ENCODE results near the gene FIBP. TPM values are rescaled to one million over a fixed set of nuclear protein-coding genes. Genes with fewer than 3 reads are reported as not detected.
A peak's percentile ranks its signal among the peaks of the same experiment; 100 is the strongest.

FIBP gene
- total RNA-seq, 2 donors from 2014 or later = 81.0 to 92.0 TPM

GRCh38 chr11:65884716-65885092, 3.6 kb downstream of the FIBP start:
- Mint-ChIP-seq H3K36me3 (ENCODE audit: low read depth) (peaks cover 44% of the 10 kb centered on the region), H3K4me1 (peaks cover 23% of the 10 kb centered on the region), H3K27ac (no peak overlapping the region), H3K27me3 (ENCODE audit: insufficient read depth) (peaks cover 8% of the 10 kb centered on the region), H3K9me3 (no peaks in the 10 kb centered on the region), H3K4me3 (no peak overlapping the region)
- Histone ChIP-seq H3K36me3 (ENCODE audit: control insufficient read depth, insufficient read depth, low read length) (peaks cover 39% of the 10 kb centered on the region), H3K9me3 (ENCODE audit: control insufficient read depth, low read length) (no peaks in the 10 kb centered on the region), H3K27ac (ENCODE audit: low read depth, low read length) (no peak overlapping the region), H3K4me1 (ENCODE audit: control insufficient read depth, insufficient read depth, low read length) (no peaks in the 10 kb centered on the region), H3K4me3 (ENCODE audit: low read length) (no peak overlapping the region), H3K9ac (ENCODE audit: extremely low read depth, low read length, poor library complexity, severe bottlenecking) (no peak overlapping the region), H3K27me3 (ENCODE audit: control insufficient read depth, insufficient read depth, low read length, poor library complexity, severe bottlenecking) (no peaks in the 10 kb centered on the region)
- DNase-seq = peak; percentile 94
- peak; percentile 100 for TF ChIP-seq CTCF (conservative IDR thresholded peaks at IDR 0.05)
- WGBS, 2 experiments (ENCODE audit: insufficient coverage in 1 of 2, insufficient read length in 1 of 2) = 38% methylated on average over 9 of the region's 9 CpGs; no CpG with 5 or more reads in 1 of the 2 experiments

- no peak overlapping the region for H3K9ac ChIP-seq (ENCODE audit: extremely low read depth, low read length, poor library complexity, severe bottlenecking)
- no peak overlapping the region for H3K4me3 Mint-ChIP-seq
- no peaks in the 10 kb centered on the region for H3K4me1 ChIP-seq (ENCODE audit: control insufficient read depth, insufficient read depth, low read length)
- H3K27me3 ChIP-seq (ENCODE audit: control insufficient read depth, insufficient read depth, low read length, poor library complexity, severe bottlenecking) = no peaks in the 10 kb centered on the region
- no peak overlapping the region for H3K4me3 ChIP-seq (ENCODE audit: low read length)
- peaks cover 44% of the 10 kb centered on the region for H3K36me3 Mint-ChIP-seq (ENCODE audit: low read depth)
- H3K9me3 ChIP-seq (ENCODE audit: control insufficient read depth, low read length) = no peaks in the 10 kb centered on the region
- H3K27ac ChIP-seq (ENCODE audit: low read depth, low read length) = no peak overlapping the region
- H3K9me3 Mint-ChIP-seq = no peaks in the 10 kb centered on the region
- peaks cover 39% of the 10 kb centered on the region for H3K36me3 ChIP-seq (ENCODE audit: control insufficient read depth, insufficient read depth, low read length)
- no peak overlapping the region for H3K27ac Mint-ChIP-seq
- H3K27me3 Mint-ChIP-seq (ENCODE audit: insufficient read depth) = peaks cover 1% of the 10 kb centered on the region
- TF ChIP-seq CTCF (conservative IDR thresholded peaks at IDR 0.05) = no peak
- peaks cover 18% of the 10 kb centered on the region for H3K4me1 Mint-ChIP-seq
- no peak for DNase-seq
- 91 to 94% methylated on average over 28 of the region's 28 CpGs for WGBS, 2 experiments (ENCODE audit: insufficient coverage in 1 of 2, insufficient read length in 1 of 2)
These were observed 4.2 kb downstream of the FIBP start for GRCh38 chr11:65883786-65884715.

- peaks cover 39% of the 10 kb centered on the region for H3K36me3 ChIP-seq (ENCODE audit: control insufficient read depth, insufficient read depth, low read length)
- H3K27ac ChIP-seq (ENCODE audit: low read depth, low read length) = no peak overlapping the region
- Mint-ChIP-seq H3K36me3 (ENCODE audit: low read depth) (peaks cover 44% of the 10 kb centered on the region), H3K9me3 (no peaks in the 10 kb centered on the region), H3K4me3 (no peak overlapping the region), H3K27me3 (ENCODE audit: insufficient read depth) (peaks cover 2% of the 10 kb centered on the region), H3K4me1 (peaks cover 15% of the 10 kb centered on the region), H3K27ac (no peak overlapping the region)
- no peak overlapping the region for H3K4me3 ChIP-seq (ENCODE audit: low read length)
- H3K9ac ChIP-seq (ENCODE audit: extremely low read depth, low read length, poor library complexity, severe bottlenecking) = no peak overlapping the region
- no peak for DNase-seq
- H3K9me3 ChIP-seq (ENCODE audit: control insufficient read depth, low read length) = no peaks in the 10 kb centered on the region
- no peak for TF ChIP-seq CTCF (conservative IDR thresholded peaks at IDR 0.05)
- 95 to 100% methylated on average over 8 to 13 of the region's 13 CpGs for WGBS, 2 experiments (ENCODE audit: insufficient coverage in 1 of 2, insufficient read length in 1 of 2)
- H3K27me3 ChIP-seq (ENCODE audit: control insufficient read depth, insufficient read depth, low read length, poor library complexity, severe bottlenecking) = no peaks in the 10 kb centered on the region
- H3K4me1 ChIP-seq (ENCODE audit: control insufficient read depth, insufficient read depth, low read length) = no peaks in the 10 kb centered on the region
These were observed 5.1 kb downstream of the FIBP start for GRCh38 chr11:65883058-65883761.
